ENCODE data around the gene MAGI2.

Gene MAGI2

DNA sequence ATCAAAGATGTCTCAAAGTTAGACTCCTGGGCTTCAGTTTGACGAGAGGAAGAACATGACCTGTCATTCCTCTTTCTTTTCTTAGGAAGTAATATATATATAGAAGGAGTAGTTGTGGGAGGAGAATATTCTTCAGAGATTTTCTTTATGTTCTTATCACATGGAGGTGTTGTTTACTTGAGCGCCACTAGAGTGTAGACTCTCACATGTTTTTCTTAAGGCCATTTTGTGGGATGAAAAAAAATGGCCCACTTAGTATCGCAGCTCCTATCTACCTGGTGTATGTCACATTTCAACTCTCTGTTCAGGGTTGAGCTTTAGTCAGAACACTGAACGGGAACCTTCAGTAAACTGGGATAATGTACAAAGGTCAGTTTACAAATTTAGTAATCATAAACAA is 1009.7 kb downstream of the MAGI2 start:
- no peak for DNase-seq

DNA sequence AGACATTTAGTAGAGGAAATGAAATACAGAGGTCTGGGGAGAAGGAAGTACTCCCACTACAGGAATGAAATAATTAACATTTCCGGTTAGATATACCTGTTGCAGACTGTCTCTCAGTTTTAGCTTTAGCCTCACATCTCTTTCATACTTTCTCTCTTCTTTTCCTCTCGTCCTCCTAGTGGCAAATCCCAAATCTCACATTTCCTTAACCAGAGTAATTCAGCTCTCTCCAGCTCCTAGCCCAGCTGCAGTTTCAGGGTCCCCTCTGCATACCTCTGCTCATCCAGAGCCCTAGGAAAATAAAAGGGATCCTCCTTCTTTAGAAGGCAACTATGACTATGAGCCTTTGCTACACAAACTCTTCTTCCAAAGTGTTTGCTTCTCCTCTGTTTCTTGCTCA is 1011.7 kb downstream of the MAGI2 start:
- no peak for DNase-seq

DNA sequence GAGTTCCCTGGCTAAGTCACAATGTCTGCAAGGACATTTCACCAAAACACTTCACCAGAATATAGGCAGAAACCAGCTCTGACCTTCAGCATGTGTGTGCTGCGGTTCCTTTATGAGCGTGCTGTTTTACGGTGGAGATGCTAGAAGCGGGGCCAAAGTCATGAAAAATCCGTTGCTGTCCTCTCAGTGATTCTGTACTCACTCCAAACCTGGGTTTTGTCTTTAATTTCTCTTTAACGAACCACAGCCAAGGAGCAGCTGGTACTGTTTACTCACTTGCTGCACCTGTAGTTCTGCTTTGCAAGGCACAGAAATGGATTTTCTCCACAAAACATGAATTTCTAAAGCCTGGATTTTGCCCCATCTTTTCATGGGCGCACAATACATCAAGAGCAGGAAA is 1015.0 kb downstream of the MAGI2 start:
- no peak for DNase-seq

DNA sequence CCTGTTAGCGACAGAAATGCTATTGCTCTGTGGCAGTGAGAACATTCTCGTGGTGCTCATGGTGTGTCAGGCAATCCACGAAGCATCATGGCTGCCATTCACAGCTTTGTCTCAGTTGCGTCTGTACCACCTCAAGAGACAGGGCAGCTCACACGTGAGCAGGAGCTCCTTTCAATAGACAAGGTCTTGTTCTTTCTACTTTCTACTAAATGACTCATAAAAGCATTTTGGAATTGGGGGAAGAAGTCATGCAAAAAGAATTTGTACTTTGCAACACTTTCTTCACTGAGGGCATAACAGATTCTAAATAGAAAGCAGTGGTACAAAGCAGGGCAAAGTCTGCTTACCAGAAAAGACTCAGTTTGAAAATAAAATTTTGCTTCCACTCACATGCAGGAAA is 1016.3 kb downstream of the MAGI2 start:
- DNase-seq = no peak

DNA sequence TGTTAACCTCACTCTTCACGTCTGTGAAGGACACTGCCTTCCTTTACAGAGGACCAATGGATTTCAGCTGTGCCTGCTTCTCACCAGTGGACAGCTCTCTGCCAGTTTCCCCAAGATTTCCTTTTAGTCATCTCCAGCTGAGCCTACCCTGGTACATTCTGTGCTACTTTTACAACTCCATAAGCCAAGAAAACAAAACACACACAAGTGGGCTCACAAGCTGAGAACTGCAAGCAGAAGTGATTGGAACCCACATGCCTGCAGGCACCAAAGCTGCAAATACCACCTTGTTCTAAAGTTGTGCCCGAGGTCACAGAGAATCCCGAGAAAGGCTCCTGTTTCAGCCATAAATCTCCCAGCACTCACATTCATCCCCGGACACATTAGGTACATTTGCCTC is 1018.1 kb downstream of the MAGI2 start:
- no peak for DNase-seq

DNA sequence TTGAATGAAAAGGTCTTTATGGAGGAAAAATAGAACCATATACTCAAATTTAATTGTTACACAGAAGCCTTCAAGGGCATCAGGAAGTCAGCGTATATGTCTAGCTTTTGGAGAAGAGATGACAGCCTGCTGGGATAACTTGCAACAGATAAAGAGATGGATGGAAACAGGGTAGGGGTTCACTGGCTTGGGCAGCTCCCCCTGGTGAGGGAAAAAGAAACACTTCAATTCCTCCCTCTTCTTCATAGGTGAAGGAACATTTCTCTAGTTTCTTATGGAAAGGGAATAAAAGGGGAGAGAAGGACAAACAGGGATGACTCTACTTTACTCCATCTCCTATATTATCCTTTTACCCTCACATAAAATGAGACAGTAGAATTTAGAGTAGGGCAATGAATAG is 1019.2 kb downstream of the MAGI2 start:
- DNase-seq = no peak

DNA sequence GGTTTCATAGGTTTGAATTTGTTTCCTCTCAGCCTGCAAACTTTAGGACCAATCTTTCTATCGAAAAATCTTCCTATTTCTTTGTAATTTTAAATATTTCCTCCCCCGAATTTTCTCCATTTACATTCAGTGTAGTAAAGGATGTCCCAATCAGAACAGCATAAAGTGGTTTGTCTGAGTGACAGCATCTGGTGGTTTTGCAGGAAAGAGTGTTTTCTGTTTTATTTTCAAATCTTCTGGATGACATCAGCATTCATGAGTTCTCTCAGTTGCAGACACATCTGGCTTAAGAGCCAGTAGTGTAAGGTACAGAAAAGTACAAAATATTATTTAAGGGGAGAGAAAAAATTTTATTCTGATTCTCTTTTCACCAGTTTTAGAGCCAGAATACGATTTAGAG is 1020.0 kb downstream of the MAGI2 start:
- DNase-seq = no peak

DNA sequence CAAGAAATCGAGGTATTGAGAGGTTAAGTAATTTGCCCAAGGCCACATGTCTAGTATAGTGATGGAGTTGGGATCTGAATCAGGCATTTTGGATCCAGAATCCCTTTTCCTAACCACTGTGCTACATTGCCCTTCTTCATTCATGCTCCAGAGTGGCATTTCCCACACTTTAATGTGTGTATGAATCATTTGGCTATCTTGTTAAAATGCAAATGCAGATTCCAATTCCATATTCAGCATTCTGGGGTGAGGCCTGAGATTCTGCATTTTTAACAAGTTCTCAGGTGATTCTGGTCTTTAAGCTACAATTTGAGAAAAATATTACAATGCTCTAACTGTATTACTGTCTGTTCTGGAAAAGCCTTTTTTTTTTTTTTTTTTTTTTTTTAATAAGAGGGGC is 1023.6 kb downstream of the MAGI2 start:
- DNase-seq = no peak

DNA sequence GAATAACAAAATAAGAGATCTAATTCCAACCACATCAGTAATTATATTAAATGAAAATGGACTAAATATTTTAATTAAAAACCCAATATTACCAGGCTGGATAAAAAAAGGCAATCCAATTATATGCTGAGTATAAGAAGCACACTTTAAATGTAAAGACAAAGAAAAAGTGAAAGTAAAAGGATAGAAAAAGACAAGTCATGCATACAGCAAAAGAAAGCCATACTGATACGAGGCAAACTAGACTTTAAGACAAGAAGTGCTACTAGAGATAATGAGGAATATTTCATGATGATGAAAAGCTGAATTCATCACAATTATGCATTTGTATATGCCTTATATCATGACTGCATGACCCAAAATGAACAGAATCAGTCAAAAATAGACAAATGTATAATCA is 1026.3 kb downstream of the MAGI2 start:
- no peak for DNase-seq

DNA sequence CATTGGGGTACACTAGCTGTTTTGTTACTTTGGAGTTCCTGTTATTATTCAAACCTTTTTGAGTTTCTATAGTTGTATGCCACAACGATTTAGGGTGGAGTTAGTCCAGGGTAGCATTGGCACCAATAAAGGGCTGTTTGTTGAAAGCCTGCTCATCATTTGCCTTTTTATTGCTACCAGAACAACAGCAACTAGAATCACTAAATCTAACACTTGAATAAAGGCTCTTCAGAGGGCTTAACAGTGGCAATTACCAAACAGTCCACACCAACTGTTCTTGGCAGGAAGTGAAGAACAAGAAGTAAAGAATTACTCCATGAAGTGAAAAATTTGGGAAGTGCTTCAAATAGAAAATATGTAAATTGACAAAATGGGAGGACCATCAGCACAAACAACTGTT is 1033.5 kb downstream of the MAGI2 start:
- DNase-seq = no peak

DNA sequence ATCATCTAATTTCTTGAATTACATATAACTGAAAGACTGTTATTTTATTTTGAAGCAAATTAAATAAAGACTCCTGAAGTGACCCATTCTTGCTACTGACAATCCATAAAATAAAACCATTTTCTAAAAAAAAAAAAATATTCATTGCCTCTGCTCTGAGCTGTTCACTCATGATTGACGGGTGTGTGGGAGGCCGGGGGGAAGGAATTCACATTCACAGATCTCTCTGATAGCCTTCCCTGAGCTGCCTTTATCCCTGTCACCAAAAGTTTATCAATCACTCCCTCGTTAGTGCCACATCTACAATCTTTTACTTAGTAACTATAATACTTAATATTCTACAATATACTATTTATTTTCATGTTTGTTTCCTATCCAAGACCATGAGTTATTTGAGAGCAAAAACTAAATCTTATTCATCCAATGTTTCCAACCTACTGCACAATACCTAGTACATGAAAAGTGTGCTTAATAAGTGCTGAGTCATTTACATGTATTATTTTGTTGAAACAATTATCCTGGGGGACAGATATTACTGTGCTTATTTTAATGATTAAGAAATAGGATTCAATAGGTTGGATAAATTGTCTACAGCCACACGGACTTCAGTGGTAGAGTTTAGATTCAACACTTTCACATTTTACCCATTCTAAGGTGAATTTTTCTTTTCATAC is 1036.2 kb downstream of the MAGI2 start:
- DNase-seq = no peak

DNA sequence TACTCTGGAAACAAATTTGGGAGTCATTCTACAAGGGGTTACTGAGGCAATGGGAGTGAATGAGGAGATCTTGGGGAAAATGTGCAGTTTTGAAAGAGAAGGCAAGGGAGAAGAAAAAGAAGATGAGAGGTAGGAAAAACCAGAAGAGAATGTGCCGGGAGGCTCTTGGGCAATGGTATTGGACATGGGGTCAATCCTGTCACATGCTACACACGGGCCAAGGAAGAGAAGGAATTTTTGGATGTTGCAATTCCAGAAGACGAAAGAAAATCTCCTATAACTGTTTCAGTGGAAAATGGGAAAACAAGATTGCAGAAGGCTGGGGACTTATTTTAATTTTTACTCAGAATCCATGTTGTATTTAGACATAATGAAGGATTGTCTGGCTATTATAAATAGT is 1039.9 kb downstream of the MAGI2 start:
- no peak for DNase-seq

DNA sequence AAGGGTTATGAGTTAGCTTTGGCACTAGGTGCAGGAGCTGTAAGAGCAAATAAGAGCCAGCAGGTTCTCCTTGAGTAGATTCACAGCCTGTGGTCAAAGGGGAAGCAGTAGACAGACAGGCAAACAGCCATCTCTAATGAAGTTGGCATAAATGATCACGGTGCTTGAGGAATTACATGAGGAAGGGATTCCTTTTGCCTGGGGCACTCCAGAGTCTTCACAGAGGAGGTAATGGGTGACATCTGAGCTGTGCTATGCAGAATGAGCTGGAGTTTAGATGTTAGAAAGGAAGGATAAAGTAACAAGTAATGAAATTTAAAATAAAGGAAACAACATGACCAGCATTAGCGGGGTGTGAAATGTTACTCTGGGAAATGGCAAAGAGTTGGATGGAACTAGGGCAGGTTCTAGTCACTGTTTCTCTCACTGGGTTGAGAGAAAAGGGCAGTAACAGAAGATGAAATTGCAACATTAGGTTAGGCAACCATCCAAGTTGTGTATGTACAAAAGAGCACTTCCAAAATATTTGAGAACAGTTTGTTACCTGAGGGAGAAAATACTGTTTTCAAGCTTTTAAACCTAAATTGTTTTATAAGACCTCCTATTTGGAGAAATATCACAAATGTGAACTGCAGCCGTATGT is 1041.1 kb downstream of the MAGI2 start:
- no peak for DNase-seq

DNA sequence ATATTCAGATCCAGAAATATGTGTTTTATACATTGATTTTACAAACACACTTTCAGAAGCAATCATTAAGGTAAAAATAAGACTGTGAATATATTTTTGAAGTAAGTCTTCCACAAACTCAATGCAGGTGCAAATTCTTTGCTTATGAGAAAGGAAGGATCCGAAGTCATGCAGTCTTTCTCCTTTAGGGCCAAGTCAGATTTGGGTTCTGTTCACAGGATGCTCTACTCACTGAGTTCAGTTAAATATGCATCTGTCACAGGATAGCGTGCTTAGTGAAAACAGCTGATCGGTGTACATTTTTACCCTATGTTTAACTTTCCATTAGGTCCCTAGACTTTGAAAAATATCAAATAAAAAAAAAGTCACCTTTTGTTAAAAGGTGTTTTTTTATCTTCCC is 1046.4 kb downstream of the MAGI2 start:
- no peak for DNase-seq

DNA sequence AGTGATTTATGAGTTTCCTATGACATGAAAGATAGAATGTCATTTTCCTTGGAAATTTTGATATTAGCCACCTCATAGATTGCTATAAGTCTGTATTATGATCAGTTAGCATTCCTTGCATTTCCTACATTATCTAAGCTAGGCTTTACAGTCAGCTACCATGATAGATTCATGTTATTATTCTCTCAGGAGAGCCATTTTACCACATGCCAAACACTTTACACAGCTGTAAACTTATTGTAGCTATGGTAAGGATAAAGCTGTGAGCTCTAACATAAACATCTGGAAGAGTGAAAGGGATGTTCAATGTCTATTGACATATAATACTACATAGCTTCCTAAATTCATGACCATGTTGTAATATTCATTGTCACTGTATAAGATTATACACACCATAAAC is 1046.9 kb downstream of the MAGI2 start:
- DNase-seq = no peak

DNA sequence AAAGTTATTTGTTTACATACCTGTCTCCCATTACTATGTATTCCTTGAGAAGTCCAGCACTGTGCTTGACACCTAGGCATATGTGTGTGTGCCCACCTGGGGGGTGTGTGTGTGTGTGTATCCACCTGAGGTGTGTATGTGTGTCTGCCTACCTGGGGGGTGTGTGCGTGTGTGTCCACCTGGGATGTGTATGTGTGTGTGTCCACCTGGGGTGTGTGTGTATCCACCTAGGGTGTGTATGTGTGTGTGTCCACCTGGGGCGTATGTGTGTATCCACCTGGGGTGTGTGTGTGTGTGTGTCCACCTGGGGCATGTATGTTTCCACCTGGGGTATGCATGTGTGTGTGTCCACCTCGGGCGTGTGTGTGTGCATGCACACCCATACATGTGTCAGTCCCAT is 1051.4 kb downstream of the MAGI2 start:
- no peak for DNase-seq

DNA sequence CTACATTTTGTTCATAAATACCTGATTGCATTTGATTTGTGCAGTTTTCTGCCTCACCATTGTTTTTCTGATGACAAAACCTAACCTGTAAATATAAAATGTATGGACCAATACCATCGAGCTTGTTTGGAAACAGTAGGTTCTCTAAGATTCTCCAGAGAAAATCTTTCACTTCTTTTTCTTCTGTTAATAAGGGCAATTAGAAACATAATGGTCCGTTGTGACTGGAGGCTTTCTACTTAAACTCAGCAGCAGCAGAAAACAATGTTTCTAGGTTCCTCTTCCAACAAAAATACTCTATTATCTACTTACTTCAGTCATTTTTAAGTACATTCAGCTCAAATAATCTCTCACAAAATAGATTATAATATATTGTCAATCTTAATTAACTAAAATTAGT is 1053.4 kb downstream of the MAGI2 start:
- DNase-seq = no peak

DNA sequence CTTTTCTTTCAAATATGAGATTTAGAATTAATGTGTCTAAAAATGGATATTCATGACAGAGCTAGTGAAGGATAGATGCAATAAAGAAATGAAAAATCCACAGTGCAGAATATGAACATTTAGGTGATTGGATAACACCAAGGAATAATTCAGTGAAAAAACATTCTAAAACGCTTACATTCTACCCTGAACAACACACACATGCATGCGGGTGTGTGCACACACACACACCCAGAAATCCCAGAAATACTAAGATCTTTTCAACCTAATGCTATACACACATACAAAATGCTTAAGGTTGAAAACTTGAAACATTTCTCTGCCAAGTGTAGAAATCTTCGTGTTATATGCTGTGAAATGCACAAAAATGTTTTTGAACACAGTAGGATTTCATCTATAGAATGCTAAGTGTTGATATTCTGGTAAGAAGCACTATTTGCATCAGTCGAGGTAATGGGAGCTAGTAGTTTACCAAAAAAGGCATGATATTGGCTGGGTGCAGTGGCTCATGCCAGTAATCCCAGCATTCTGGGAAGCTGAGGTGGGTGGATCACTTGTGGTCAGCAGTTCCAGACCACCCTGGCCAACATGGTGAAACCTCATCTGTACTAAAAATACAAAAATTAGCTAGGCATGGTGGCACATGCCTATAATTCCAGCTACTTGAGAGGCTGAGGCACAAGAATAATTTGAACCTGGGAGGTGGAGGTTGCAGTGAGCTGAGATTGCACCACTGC is 1054.3 kb downstream of the MAGI2 start:
- no peak for DNase-seq

DNA sequence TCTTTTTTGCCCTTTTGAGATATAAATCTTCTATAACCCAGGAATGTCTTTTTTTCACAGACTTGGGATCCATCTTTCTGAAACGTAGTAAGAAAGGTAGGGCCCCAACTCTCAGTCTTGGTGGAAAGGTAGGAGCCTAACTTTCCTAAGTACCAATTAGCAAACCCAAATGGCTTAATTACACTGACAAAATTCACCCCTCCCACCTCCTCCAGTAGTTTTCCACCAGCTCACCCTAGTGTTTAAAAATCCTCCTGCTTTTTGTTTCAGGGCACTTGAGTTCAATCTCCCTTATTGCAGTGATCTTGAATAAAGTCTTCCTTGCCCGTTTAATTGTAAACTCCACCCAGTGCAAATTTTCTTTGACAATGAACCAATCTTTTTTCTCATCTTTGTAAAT is 1054.9 kb downstream of the MAGI2 start:
- DNase-seq = no peak

DNA sequence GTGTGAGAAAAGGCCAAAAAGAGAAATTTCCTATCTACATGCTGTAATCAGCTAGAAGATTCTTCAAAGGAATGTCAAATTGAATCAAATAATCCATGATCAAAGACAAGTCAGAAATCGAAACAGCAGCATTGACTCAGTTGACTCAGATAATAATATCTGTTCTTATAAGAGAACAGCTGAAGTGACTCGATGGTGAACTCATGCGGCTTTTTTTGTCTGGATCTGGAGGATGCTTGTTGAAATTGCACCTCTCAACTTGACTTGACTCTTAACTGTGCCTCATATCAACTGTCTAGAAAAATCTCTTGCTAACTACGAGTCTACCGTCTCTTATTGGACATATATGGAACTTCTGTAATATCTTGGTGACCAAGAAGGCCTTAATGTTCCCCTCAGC is 1055.4 kb downstream of the MAGI2 start:
- DNase-seq = no peak

DNA sequence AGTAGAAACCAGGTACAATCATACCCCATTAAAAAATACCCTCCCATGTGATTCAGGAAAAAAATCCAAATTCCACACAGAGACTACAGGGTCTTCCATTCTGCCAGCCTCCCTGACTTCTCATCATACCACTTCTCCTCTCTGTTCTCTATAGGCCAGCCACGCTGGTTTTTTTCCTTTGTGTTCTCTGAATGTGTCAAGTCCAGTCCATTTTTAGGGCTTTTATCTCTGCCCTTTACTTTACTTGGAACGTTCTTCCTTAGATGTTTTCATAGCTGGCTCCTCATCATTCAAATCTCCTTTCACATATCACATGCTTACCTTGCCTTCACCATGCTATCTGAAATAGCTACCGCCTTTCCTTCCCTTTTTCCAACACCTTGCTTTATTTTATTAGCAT is 1057.3 kb downstream of the MAGI2 start:
- DNase-seq = no peak

DNA sequence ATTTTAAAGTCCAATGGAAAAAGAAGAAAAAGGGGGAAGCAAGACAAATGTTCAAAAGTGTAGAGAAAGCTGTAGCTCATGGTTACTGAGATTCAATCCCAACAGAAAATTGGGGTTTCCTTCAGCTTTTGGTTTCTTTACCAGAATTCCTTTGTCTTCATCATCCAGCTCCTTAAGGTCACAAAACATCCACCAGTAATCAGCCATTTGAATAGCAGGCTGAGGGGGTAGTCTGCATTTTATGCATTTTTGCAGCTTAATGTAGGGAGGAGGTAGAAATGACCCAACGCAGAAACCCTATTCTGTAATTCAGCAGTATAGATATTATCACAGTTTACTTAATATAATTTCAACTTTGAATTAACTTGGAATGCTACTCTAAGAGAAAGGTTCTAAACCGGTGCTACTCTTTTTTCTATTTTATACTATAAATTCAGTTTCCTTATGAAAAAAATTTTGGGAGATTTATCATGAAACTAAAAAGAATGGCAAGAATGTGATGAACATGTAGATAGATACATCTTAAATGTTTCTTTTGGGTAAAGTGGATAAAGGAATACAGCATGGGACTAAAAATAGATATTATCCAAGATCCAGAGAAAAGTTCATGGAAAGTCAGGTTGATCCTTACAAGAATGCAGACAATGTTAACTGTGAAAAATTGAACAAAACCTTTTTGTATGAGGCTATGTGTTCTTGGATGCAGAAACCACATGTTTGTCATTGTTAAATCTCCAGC is 1058.0 kb downstream of the MAGI2 start:
- DNase-seq = no peak

DNA sequence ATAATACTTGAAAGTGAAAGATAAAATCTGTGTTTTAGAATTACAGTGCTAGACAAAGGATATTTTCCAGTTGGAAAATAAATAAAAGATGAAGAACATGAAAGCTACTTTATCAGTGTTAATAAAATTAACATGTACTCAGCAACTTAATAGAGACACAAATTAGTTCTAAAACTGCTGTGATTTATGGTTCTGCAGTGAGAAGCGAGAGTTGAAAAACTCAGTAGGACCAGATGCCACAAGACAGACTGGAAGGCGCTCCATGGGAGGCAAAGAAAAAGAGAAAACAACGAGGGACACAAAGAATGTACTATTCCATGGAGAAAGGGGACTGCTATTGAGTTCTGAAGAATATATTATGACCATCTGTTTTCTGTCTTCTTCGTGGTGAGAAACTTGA is 1064.4 kb downstream of the MAGI2 start:
- no peak for DNase-seq

DNA sequence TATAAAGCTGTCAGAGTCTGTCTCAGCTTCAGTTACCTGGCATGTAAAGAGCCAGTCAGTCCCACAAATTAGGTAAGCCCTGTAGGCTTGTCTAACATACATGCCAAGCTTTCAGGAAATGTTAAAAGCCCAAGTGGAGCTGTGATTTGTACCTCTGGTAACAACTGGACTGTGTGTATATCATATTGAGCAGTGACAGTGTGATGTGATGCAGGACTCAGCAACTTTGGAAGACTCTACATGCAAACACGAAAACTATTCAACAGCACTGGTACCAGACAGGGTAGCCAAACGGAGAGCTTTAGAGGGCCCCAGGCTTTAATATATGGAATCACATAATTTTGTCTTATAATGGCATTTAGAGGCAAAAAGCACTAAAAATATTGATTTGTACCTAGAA is 1066.9 kb downstream of the MAGI2 start:
- DNase-seq = no peak

All from activated naive CD4-positive, alpha-beta T cell treated with Interleukin-2 at 50 U/mL for 16 hours (primary cell).